Measurements from ENCODE around the gene SPCS1. TPM values are rescaled to one million over a fixed set of nuclear protein-coding genes. Genes with fewer than 3 reads are reported as not detected.

The SPCS1 gene
- total and polyA plus RNA-seq, 9 of the 15 experiments (the other 6 are each of a cell fraction or from before 2014, with no cell fraction given): 73.9 to 567 (median 127) TPM

- no peak for TF ChIP-seq ZC3H4 (CRISPR knock-in tag; IDR thresholded peaks at IDR 0.05; ENCODE audit: borderline replicate concordance)
- TF ChIP-seq ETV1 (tag; conservative IDR thresholded peaks at IDR 0.05; ENCODE audit: low read depth): no peak
Observed at GRCh38 chr3:52685709-52686691, 19.9 kb upstream of the SPCS1 start, which contains the start of the genes GNL3 and PBRM1 (continued).

- H3K9me1 ChIP-seq (ENCODE audit: control insufficient read depth, insufficient read depth, low read length): no peaks in the 10 kb centered on the region
- no peak overlapping the region for H3K4me3 ChIP-seq
- CTCF ChIA-PET (ENCODE audit: low intra/inter-chr PET ratio): no interaction called here
- in situ Hi-C loops (cut with MboI): no loop called here
- FAIRE-seq: no peak
- no peaks in the 10 kb centered on the region for H3K9me3 ChIP-seq (replicated peaks; ENCODE audit: control insufficient read depth, insufficient read depth, low read depth, low read length)
- peaks cover 4% of the 10 kb centered on the region; the same call in 1 of the 2 replicates for H4K20me1 ChIP-seq (replicated peaks; ENCODE audit: control insufficient read depth, insufficient read depth, low read length)
- H3K9ac ChIP-seq (ENCODE audit: insufficient read depth in 1 of 2, low read depth in 2 of 2, low read length in 2 of 2): peak overlapping the region in 1 of 2 experiments; percentile 89; a peak in 1 of 4 replicates
- H3K27me3 ChIP-seq (ENCODE audit: control insufficient read depth in 2 of 2, insufficient read depth in 2 of 2, low read length in 2 of 2): no peaks in the 10 kb centered on the region
- intact Hi-C loops (cut with micrococcal nuclease): loop anchor here (10.0 kb wide), 1 partner anchor 233 kb away; the partner anchor contains the start of genes NISCH and TNNC1
- BruUV-seq (replicated peaks): no TSS peak
- POLR2A ChIA-PET: interaction anchor here (0.6 to 1.2 kb wide), 3 partner anchors 9 to 18 kb away, joined by 3 to 6 read pairs (median 4); partner anchors contain the start of gene SPCS1
- peaks cover 69% of the 10 kb centered on the region for H3K79me2 ChIP-seq (ENCODE audit: control insufficient read depth, insufficient read depth, low read length)
- H3K36me3 ChIP-seq (ENCODE audit: control insufficient read depth, insufficient read depth, low read length): peaks cover 68% of the 10 kb centered on the region
- no peak for DNase-seq (ENCODE audit: extremely low read depth in 1 of 4, low spot score in 3 of 4)
- TF ChIP-seq RAD51 (IDR thresholded peaks at IDR 0.05; ENCODE audit: borderline replicate concordance, low read depth) (no peak), ZNF184 (CRISPR knock-in tag; IDR thresholded peaks at IDR 0.05) (no peak), CREBBP (IDR thresholded peaks at IDR 0.05; ENCODE audit: low read depth, low read length) (no peak)
- H3K27ac ChIP-seq (ENCODE audit: extremely low read depth, low read depth, low read length): no peak overlapping the region; the same call in 2 of the 3 replicates
- H3K4me1 ChIP-seq (replicated peaks in 1 of 2; ENCODE audit: control insufficient read depth in 2 of 2, insufficient read depth in 2 of 2, low read length in 2 of 2): peaks cover 3 to 9% of the 10 kb centered on the region in 2 experiments; a peak in 3 of 5 replicates
- no peak for ATAC-seq
- H3K4me2 ChIP-seq (ENCODE audit: insufficient read depth, low read length): no peak overlapping the region
- H2AFZ ChIP-seq (ENCODE audit: low read depth, low read length): no peak overlapping the region
- 77% methylated on average over 6 of the region's 6 CpGs for WGBS (ENCODE audit: insufficient coverage, low coverage, missing lambda C conversion rate)
Observed at GRCh38 chr3:52688266-52688665, 17.6 kb upstream of the SPCS1 start.

Measured in K562 (cell line).